Activated CD4-positive, alpha-beta memory T cell treated with anti-CD3 and anti-CD28 coated beads for 36 hours (primary cell): ENCODE measurements around the gene OPRD1. TPM values are rescaled to one million over a fixed set of nuclear protein-coding genes. Genes with fewer than 3 reads are reported as not detected.

Source experiments
- CTCF ChIA-PET: fragments of 350-600 bp; sonication (Branson Sonifier 250); formaldehyde crosslinking; loops from one replicate; lab custom pipeline; 2021; ENCODE audit warnings: antibody characterized with exemption, inconsistent platforms; lab: Charles Lee
- POLR2A ChIA-PET: fragments of 350-600 bp; sonication (Branson Sonifier 250); formaldehyde crosslinking; loops from one replicate; lab custom pipeline; 2021; ENCODE audit warnings: antibody characterized with exemption; lab: Charles Lee
- DNase-seq: peaks from one replicate; pipeline ENCODE4 v3.0.0-alpha.2; 2020
- H3K27ac Mint-ChIP-seq: one replicate; pipeline ENCODE4 v1.8.0; 2021; ENCODE audit warnings: mixed read lengths
- H3K27me3 Mint-ChIP-seq: one replicate; pipeline ENCODE4 v1.8.0; 2021; ENCODE audit warnings: mixed read lengths
- H3K36me3 Mint-ChIP-seq: one replicate; pipeline ENCODE4 v1.8.0; 2021; ENCODE audit warnings: mixed read lengths
- H3K4me1 Mint-ChIP-seq: one replicate; pipeline ENCODE4 v1.8.0; 2021; ENCODE audit warnings: low read depth, mixed read lengths
- H3K4me3 Mint-ChIP-seq: one replicate; pipeline ENCODE4 v1.8.0; 2021; ENCODE audit warnings: mild to moderate bottlenecking, mixed read lengths
- H3K9me3 Mint-ChIP-seq: one replicate; pipeline ENCODE4 v1.8.0; 2021; ENCODE audit warnings: mixed read lengths
- intact Hi-C: fragments of 100-400 bp; cut with micrococcal nuclease; formaldehyde crosslinking; loops from one replicate; pipeline ENCODE4 v1.15.1; 2023
- total RNA-seq, 2 experiments: library from RNA; stranded (reverse); gene quantifications; one replicate each; pipeline ENCODE4 v1.2.3, GENCODE V29; 2021

The OPRD1 gene
- total RNA-seq, 2 experiments from 2014 or later, result not detected

DNA sequence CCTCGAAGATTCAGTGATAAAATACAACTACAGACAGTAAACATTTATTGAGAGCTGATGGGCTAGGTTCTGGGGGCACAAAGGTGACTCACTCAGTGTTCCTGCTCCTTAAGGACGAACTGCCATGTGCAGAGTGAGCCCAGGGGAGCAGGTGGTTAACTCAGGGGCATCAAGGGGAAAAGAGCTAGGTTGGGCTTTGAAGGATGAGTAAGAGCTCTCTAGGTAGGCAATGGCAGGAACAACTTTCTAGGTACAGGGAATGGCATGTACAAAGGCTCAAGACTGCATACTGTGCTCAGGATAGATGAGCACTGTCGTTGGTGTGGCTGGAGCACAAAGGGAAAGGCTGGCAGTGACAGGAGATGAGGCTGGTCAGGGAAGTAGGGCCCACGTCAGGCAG lies 85.8 kb downstream of the OPRD1 start:
- no peak overlapping the region for H3K4me3 Mint-ChIP-seq
- intact Hi-C loops, result no loop called here
- no peaks in the 10 kb centered on the region for H3K9me3 Mint-ChIP-seq
- POLR2A ChIA-PET, result no interaction called here
- CTCF ChIA-PET, result interaction anchor here (1.7 kb wide), 1 partner anchor 136 kb away, joined by 5 read pairs; no protein-coding TSS in a partner anchor
- no peak for DNase-seq
- peaks cover 4% of the 10 kb centered on the region for H3K36me3 Mint-ChIP-seq
- H3K4me1 Mint-ChIP-seq, result peaks cover 31% of the 10 kb centered on the region
- no peak overlapping the region for H3K27ac Mint-ChIP-seq
- H3K27me3 Mint-ChIP-seq, result no peaks in the 10 kb centered on the region

- no peak overlapping the region for H3K4me3 Mint-ChIP-seq
- intact Hi-C loops, result no loop called here
- no peak overlapping the region for H3K27ac Mint-ChIP-seq
- H3K4me1 Mint-ChIP-seq, result peaks cover 28% of the 10 kb centered on the region
- ChIA-PET POLR2A (no interaction called here), CTCF (interaction anchor here (1.1 to 1.7 kb wide), 2 partner anchors 18 to 135 kb away, joined by 4 to 5 read pairs; no protein-coding TSS in a partner anchor)
- peaks cover 4% of the 10 kb centered on the region for H3K36me3 Mint-ChIP-seq
- DNase-seq, result no peak
- H3K9me3 Mint-ChIP-seq, result no peaks in the 10 kb centered on the region
- H3K27me3 Mint-ChIP-seq, result no peaks in the 10 kb centered on the region
Measured at GRCh38 chr1:28898405-28898881, 86.5 kb downstream of the OPRD1 start.

GRCh38 chr1:28899267-28899666 lies 87.3 kb downstream of the OPRD1 start:
- peaks cover 2% of the 10 kb centered on the region for H3K9me3 Mint-ChIP-seq
- POLR2A ChIA-PET, result interaction anchor here (2.4 kb wide), 1 partner anchor 15 kb away, joined by 8 read pairs; the partner anchor contains the start of gene EPB41
- DNase-seq, result no peak
- H3K36me3 Mint-ChIP-seq, result peaks cover under 1% of the 10 kb centered on the region
- CTCF ChIA-PET, result interaction anchor here (0.7 to 1.7 kb wide), 5 partner anchors 17 to 135 kb away, joined by 3 to 7 read pairs (median 4); no protein-coding TSS in a partner anchor
- no peak overlapping the region for H3K4me3 Mint-ChIP-seq
- intact Hi-C loops, result no loop called here
- H3K4me1 Mint-ChIP-seq, result peaks cover 25% of the 10 kb centered on the region
- H3K27ac Mint-ChIP-seq, result no peak overlapping the region
- H3K27me3 Mint-ChIP-seq, result no peaks in the 10 kb centered on the region

GRCh38 chr1:28900562-28900961 lies 88.6 kb downstream of the OPRD1 start:
- no peak overlapping the region for H3K27ac Mint-ChIP-seq
- CTCF ChIA-PET, result interaction anchor here (0.7 to 1.2 kb wide), 2 partner anchors 19 to 133 kb away, joined by 3 to 7 read pairs; no protein-coding TSS in a partner anchor

DNA sequence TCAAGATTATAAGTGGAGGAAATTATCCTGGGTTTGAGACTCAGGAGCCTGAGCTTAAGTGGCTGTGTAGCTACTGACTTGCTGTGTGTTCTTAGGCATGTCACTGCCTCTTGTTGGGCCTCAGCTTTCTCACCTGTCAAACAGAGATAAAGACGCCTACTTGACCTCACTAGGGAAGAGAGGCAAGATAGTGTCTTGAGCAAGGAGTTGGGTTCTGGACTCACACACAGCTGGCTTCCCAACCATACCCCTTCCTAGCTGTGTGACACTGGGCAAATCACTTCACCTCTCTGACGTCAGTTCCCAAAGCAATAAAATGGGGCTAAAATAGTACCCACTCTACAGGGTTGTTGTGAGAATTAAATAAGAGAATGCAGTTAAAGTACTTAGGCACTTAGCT lies 90.8 kb downstream of the OPRD1 start:
- peaks cover 4% of the 10 kb centered on the region for H3K9me3 Mint-ChIP-seq
- peaks cover 13% of the 10 kb centered on the region for H3K4me1 Mint-ChIP-seq
- no peak overlapping the region for H3K4me3 Mint-ChIP-seq
- peaks cover 2% of the 10 kb centered on the region for H3K36me3 Mint-ChIP-seq
- POLR2A ChIA-PET, result interaction anchor here (1.8 kb wide), 1 partner anchor 11 kb away, joined by 6 read pairs; the partner anchor contains the start of gene EPB41
- no peaks in the 10 kb centered on the region for H3K27me3 Mint-ChIP-seq
- CTCF ChIA-PET, result interaction anchor here (0.8 to 1.2 kb wide), 5 partner anchors 9 to 131 kb away, joined by 3 to 4 read pairs (median 3); no protein-coding TSS in a partner anchor
- no peak for DNase-seq
- no peak overlapping the region for H3K27ac Mint-ChIP-seq
- intact Hi-C loops, result no loop called here

More at GRCh38 chr1:28900562-28900961, 88.6 kb downstream of the OPRD1 start:
- Mint-ChIP-seq H3K36me3 (peaks cover 2% of the 10 kb centered on the region), H3K4me1 (peaks cover 20% of the 10 kb centered on the region), H3K9me3 (peaks cover 4% of the 10 kb centered on the region), H3K27me3 (no peaks in the 10 kb centered on the region), H3K4me3 (no peak overlapping the region)
- intact Hi-C loops, result no loop called here
- no peak for DNase-seq
- POLR2A ChIA-PET, result interaction anchor here (0.6 to 2.4 kb wide), 2 partner anchors 14 to 85 kb away, joined by 3 to 8 read pairs; partner anchors contain the start of gene EPB41

DNA sequence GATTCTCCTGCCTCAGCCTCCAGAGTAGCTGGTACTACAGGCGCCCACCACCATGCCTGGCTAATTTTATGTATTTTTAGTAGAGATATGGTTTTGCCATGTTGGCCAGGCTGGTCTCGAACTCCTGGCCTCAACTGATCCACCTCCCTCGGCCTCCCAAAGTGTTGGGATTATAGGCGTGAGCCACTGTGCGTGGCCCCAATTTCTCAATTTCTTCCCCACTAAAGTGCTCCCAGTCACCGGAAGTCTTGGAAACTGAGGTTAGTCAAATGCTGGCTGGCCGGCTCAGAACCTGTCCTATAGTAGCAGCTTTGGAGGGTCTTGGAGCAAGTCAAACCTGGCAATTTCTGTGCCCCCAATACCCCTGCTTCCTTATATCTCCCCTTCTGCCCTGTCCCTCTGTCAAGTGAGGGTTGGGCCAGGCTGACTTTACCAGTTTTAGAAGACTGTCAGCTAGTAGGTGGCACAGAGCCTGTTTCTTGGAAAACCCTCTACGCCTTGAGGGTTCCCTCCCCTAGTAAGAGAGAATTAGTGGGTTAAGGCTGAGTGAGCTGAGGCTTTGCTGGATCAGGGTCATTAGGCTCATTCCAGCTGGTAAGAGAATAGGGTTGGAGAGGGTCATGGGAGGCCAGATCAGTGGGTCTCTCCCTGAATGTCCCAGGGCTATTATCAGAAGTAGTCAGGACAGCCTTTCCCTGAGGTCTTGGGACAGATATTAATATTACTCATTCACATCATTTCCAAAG lies 94.1 kb downstream of the OPRD1 start:
- ChIA-PET CTCF (no interaction called here), POLR2A (interaction anchor here (0.6 kb wide), 1 partner anchor 58 kb away, joined by 3 read pairs; no protein-coding TSS in a partner anchor)
- Mint-ChIP-seq H3K4me3 (no peak overlapping the region), H3K9me3 (peaks cover 4% of the 10 kb centered on the region), H3K27ac (no peak overlapping the region), H3K36me3 (peaks cover 2% of the 10 kb centered on the region), H3K4me1 (no peaks in the 10 kb centered on the region), H3K27me3 (no peaks in the 10 kb centered on the region)
- intact Hi-C loops, result no loop called here
- no peak for DNase-seq

GRCh38 chr1:28909198-28909597 lies 97.2 kb downstream of the OPRD1 start:
- ChIA-PET POLR2A (interaction anchor here (0.6 kb wide), 1 partner anchor 71 kb away, joined by 4 read pairs; no protein-coding TSS in a partner anchor), CTCF (interaction anchor here (2.1 kb wide), 1 partner anchor 27 kb away, joined by 4 read pairs; no protein-coding TSS in a partner anchor)
- no peak overlapping the region for H3K27ac Mint-ChIP-seq
- intact Hi-C loops, result no loop called here
- no peak for DNase-seq
- H3K9me3 Mint-ChIP-seq, result peaks cover 2% of the 10 kb centered on the region
- no peak overlapping the region for H3K4me3 Mint-ChIP-seq
- H3K36me3 Mint-ChIP-seq, result peaks cover 2% of the 10 kb centered on the region
- peaks cover 8% of the 10 kb centered on the region for H3K4me1 Mint-ChIP-seq
- no peaks in the 10 kb centered on the region for H3K27me3 Mint-ChIP-seq

- no peaks in the 10 kb centered on the region for H3K27me3 Mint-ChIP-seq
- CTCF ChIA-PET, result interaction anchor here (0.6 kb wide), 1 partner anchor 17 kb away, joined by 3 read pairs; no protein-coding TSS in a partner anchor
- H3K4me3 Mint-ChIP-seq, result no peak overlapping the region
- POLR2A ChIA-PET, result interaction anchor here (0.8 kb wide), 1 partner anchor 218 kb away, joined by 3 read pairs; no protein-coding TSS in a partner anchor
- no peaks in the 10 kb centered on the region for H3K9me3 Mint-ChIP-seq
- intact Hi-C loops, result no loop called here
- H3K27ac Mint-ChIP-seq, result no peak overlapping the region
- DNase-seq, result no peak
- H3K36me3 Mint-ChIP-seq, result no peaks in the 10 kb centered on the region
- H3K4me1 Mint-ChIP-seq, result peaks cover 12% of the 10 kb centered on the region
Measured at GRCh38 chr1:28910379-28911115, 98.6 kb downstream of the OPRD1 start.

GRCh38 chr1:28913786-28914227 lies 101.8 kb downstream of the OPRD1 start:
- Mint-ChIP-seq H3K27me3 (no peaks in the 10 kb centered on the region), H3K4me1 (peaks cover 44% of the 10 kb centered on the region), H3K4me3 (peak overlapping the region; percentile 78), H3K9me3 (no peaks in the 10 kb centered on the region), H3K36me3 (peaks cover 3% of the 10 kb centered on the region), H3K27ac (peak overlapping the region; percentile 70)
- no peak for DNase-seq
- POLR2A ChIA-PET, result interaction anchor here (0.7 to 2.3 kb wide), 9 partner anchors 11 to 268 kb away, joined by 4 to 13 read pairs (median 6); partner anchors contain the start of genes RNU11 and SRSF4
- CTCF ChIA-PET, result interaction anchor here (0.6 to 2.3 kb wide), 13 partner anchors 11 to 288 kb away, joined by 3 to 6 read pairs (median 4); partner anchors contain the start of gene YTHDF2
- intact Hi-C loops, result loop anchor here (1.0 kb wide), 1 partner anchor 29 kb away; no protein-coding TSS in a partner anchor

DNA sequence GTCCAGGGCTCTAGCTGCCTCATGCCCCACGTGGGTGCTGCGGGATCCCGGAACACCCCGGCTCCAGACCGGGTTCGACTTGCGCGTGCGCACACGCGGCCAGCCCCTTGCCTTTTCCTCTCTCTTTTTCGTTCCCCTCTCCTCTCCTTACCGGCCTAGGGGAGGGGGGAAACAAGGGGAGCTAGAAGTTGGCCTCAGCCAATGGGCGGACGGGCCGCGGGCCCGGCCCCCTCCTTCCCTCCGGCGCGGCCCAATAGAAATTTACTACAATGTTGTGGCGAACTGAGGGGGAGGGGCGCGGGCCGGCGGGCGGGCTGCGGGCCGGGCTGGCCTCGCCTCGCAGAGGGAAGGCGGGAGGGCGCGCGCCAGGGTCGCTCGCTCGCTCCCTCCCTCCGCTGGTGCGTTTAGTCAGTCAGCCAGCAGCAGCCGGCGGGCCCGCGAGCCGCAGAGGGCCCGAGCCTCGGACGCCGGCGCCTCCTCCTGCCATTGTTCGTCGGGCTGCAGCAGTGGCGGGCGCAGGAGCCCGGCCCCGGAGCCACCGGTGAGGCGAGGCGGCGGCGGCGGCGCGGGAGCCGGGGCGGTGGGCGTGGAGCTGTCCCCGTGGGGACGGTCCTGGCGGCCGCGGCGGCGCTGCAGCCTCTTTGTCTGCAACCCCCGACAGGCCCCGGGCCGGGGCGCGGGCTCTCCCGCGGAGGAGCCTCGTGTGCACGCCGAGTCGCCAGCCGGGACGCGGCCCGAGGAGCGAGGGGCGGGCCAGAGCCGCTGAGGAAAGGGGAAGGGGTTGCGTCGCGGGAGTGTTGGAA lies 102.5 kb downstream of the OPRD1 start, which contains the start of gene EPB41:
Gene EPB41, plus strand, starts transcription at position 342 of the 803 bp plus-strand sequence. CDS start 72,869 bp downstream, outside the sequence.
- H3K27me3 Mint-ChIP-seq, result no peaks in the 10 kb centered on the region
- peaks cover 50% of the 10 kb centered on the region for H3K4me1 Mint-ChIP-seq
- H3K36me3 Mint-ChIP-seq, result peaks cover 3% of the 10 kb centered on the region
- peak; percentile 93 for DNase-seq
- no peaks in the 10 kb centered on the region for H3K9me3 Mint-ChIP-seq
- H3K4me3 Mint-ChIP-seq, result peak within 1 kb of the TSS; percentile 98
- ChIA-PET CTCF (interaction anchor here (0.6 to 2.3 kb wide), 12 partner anchors 12 to 288 kb away, joined by 3 to 6 read pairs (median 4); partner anchors contain the start of gene YTHDF2), POLR2A (interaction anchor here (0.7 to 2.3 kb wide), 9 partner anchors 12 to 267 kb away, joined by 4 to 13 read pairs (median 6); partner anchors contain the start of genes RNU11 and SRSF4)
- H3K27ac Mint-ChIP-seq, result peak within 1 kb of the TSS; percentile 93
- intact Hi-C loops, result loop anchor here (1.0 kb wide), 3 partner anchors 13 to 48 kb away; no protein-coding TSS in a partner anchor
